PFSK-1 (cell line): ENCODE measurements around the gene GPR55.

Source experiments
- POLR2AphosphoS5 ChIP-seq: IDR thresholded peaks from 2 replicates; pipeline ENCODE4 v1.6.1; 2012; ENCODE audit warnings: low read depth, mild to moderate bottlenecking, control low read depth, low read length, moderate library complexity
- SIN3A ChIP-seq: IDR thresholded peaks from 2 replicates; pipeline ENCODE4 v1.6.1; 2012; ENCODE audit warnings: mild to moderate bottlenecking, low read length, moderate library complexity, borderline replicate concordance; ENCODE audit not compliant: insufficient read depth
- TAF1 ChIP-seq: IDR thresholded peaks from 2 replicates; pipeline ENCODE4 v1.6.1; 2012; ENCODE audit warnings: low read length, control low read depth, borderline replicate concordance; ENCODE audit not compliant: insufficient read depth

GRCh38 chr2:230916218-230916617 is 8.8 kb downstream of the GPR55 start:
- TF ChIP-seq POLR2AphosphoS5: no peak
- TF ChIP-seq TAF1: no peak
- TF ChIP-seq SIN3A: no peak
